HG02840 (cell line): ENCODE results near the gene SIGLEC11.
"Not testable (repeated sequence)": the region's sequence is repeated elsewhere in the genome, so short reads cannot be mapped to it uniquely, and the experiment has no call there.

Experiments
- ATAC-seq: cut with Tn5 transposase; IDR thresholded peaks from one replicate; pipeline ENCODE4 v1.9.1; 2021; ENCODE audit warnings: mild to moderate bottlenecking, moderate library complexity, moderate number of reproducible peaks; ENCODE audit not compliant: unreplicated experiment, low FRiP score

The SIGLEC11 gene

DNA sequence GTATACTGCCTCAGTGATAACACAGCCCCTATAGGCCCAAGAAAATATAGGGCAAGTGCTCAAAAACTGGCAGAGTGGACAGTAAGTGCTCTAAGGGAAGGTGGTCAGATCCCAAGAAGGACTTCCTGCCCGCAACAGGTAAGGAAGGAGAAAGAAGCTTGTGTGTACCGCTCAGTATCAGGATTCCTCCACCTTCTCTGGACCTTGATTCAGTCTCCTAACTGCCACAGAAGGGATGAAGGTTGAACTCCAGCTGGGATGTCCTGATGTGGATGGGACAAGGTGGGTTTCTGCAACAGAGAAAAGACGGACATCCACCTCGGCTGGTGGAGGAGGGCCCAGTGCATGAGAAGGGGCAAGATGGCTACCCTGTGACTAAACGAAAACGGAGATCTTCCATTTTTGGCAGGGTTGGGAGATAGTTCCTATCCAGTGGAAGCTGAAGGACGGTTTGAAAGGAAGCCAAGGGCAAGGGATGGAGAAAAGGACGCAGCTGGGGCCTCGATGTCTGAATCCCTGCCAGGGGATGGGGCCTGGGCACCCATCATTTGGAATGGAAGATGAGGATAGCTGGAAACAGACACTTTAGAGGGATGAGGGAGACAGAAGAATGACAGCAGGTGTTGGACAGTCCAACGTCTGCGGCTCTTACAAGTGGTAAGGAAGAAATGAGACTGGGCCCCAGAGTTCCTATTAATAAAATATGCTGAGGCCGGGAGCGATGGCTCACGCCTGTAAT lies 33.3 kb downstream of the SIGLEC11 start:
- no peak for ATAC-seq

DNA sequence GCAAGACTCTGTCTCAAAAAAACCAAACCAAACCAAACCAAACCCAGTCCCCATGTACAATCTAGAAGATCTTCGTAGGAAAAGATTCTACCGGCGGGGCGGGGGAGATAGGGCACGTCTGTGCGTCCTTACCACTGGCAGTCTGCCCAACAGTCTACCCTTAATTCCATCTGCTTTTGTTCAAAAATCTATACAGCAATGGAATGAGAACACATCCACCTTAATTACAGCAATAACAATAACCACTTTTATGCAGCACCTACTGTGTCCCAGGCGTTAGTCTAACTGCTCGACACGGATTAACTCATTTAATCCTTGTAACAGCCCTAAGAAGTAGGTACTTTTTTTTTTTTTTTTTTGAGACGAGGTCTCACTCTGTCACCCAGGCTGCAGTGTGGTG lies 34.5 kb downstream of the SIGLEC11 start:
- ATAC-seq: no peak

DNA sequence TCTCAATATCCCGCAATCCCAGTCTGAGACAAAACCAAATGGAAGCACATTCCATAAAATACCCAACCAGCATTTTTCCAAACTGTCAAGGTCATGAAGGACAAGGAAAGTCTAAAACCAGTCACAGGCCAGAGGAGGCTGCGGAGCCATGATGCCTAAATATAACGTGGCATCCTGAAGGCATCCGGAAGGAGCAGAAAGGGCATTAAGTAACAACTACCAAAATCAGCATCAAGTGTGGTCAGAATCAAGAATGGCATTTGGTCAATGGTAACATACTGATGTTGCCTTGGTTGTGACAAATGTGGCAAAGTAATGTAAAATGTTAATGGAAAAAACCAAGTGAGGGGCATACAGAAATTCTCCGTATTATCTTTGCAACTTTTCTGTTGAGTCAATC lies 35.5 kb downstream of the SIGLEC11 start:
- ATAC-seq: no peak

DNA sequence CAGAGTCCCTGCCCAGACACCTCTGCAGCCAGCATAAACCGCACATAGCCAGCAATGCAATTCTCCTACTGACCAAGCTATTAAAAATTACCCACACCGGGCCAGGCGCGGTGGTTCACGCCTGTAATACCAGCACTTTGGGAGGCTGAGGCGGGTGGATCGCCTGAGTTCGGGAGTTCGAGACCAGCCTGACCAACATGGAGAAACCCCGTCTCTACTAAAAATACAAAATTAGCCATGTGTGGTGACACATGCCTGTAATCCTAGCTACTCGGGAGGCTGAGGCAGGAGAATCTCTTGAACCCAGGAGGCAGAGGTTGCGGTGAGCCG lies 36.1 kb downstream of the SIGLEC11 start:
- not testable (repeated sequence) for ATAC-seq

DNA sequence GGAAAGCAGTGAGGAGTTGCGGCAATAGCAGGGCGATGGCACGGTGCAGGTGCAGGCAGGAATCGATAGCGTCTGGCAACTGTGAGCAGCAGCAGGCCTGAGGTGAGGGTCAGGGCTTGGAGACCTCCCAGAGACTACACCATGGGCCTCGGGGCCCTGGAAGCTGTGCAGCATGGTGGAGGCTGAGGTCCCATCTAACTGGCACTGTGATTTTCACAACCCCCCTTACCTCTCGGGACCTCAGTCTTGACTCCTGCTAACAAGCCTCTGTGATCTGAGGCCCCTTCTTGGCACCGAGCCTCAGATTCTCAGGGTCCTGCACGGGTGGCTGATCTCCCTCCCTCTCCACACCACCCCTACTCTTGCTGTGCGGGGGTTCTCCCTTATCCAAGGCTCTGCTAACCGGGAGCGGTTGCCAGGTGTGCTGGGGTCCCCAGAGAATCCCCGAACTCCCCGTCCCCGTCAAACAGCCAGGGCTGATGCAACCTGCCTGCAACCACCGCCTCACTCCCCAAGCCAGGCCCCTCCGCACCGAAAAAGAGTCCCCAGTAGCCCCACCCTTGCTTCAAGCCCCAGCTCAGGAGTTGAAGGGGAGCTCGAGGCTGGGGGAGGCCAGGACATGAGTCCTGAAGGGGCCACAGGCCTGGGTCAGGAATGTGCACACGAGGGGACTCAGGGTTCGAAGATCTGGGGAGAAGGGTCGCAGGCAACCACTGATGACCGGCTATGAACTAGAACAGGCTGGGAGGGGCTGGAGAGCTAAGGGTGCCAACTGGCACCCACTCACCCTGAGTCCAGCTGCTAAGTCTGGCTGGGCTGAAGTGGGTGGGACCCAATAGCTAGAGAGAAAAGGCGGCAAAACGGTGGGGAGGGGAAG lies 36.7 kb downstream of the SIGLEC11 start:
- ATAC-seq: no peak

DNA sequence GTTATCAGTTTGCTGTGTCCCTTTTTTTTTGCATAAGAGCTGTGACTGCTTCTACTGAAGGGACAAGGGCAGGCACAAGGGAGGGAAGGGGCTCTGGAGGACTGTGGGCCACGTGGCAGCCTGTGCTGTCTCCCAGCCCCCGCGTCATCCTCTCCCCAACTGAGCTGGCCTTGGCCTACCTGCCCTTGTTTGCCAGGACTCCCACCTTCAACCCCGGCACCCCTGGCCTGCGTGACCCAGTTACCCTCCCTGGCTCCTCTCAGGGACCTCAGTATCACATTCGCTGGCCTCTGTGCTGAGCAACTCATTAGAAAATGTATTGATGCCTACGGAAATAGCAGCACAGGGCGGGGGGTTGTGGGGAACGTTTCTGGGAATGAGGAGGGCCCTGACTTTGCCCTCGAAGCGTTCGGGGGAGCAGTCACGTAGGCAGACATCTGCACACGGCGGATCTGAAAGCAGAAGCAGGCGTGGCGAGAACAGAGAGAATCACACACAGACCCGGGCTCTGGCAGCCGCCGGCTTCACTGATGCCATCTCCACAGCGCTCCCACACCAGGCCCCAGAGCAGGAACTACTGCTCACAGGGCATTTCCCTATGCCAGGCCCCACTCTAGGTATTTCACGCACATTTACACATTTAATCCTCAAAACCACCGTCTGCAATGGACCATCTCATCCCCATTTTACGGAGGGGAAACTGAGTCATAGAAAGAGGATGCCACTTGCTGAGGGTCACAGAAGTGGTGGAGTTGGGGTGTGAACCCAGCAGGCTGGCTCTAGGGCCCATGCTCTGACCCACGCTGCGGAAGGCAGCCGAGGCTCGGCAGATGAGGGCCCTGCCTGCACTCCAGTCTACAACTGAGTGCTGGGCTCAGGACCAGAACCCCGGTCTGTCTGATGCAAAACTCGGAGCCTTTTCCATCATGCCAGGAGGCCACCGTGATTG lies 37.6 kb downstream of the SIGLEC11 start:
- no peak for ATAC-seq

DNA sequence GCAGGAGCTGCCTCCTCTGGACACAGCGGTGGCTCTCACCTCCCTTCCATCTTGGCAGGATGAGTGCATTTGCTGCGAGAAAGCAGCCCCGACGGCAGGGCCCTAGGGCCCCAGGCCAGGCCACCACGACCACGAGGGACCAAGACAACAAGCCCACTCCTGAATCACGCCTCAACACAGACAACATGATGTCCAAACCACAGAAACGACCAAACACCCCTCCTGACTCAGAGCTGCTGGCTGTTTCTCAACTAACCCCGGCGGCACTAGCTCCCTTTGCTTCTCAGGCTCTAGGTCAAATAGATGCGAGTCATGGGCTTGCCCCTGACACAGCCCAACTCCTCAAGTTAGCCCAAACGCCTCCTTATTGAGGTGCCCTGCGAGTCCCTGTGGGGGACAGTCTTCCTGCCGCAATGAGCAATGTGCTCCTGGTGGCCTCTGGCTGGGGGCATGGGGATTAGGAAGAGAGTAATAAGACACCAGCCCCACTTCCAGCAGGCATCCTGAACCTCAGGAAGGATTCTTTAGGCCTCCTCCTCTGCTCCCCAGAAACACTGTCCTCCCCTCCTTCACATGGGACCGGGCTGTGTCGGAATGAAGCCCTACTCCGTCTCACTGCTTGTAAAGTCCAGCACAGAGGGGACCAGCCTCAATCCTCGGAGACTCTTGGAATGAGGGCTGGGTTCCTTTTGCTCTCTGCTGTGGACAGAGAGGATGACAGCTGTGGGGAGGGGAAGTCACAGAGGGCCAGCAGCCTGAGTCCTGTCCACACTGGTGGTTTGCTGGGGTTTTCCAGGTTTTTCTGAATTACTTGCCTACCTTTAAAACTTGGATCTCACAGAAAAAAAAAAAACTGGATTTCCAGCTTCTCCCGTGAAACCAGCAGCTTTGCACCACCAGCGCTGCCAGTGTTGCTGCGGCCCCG lies 38.8 kb downstream of the SIGLEC11 start:
- ATAC-seq: no peak

DNA sequence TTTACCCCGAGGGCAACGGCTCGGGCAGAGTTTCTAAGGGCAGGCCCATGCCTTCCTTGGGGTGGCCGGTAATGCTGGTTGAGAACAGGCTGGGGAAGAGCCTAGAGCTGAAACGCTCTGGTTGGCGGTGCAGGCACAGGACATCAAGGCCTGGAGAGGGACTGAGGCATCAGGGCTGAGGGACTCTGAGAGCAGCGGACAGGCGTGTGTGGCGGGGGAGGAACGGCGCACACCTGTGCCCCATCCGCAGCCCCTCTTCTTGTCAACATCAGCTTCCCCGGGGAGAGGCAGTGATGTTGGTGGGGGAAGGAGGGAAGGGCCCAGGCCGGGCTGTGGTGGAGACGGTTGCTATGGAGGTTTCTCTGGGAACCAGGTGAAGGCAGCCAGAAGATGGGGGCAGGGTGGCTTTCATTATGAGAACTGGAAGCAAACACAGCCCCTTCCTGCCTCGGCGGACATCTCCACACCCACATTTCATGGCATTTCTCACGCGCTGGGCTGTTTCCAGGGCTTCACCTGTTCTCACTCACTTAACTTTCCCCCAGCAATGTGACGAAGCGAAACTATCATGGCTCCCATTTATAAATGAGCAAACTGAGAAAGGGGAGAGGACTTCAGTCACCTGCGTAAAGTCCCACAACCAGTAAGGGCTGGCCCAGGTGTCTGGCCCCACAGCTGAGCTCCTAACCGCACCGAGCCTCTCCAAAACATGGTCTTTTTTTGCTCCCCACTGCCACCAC lies 40.2 kb downstream of the SIGLEC11 start:
- no peak for ATAC-seq

DNA sequence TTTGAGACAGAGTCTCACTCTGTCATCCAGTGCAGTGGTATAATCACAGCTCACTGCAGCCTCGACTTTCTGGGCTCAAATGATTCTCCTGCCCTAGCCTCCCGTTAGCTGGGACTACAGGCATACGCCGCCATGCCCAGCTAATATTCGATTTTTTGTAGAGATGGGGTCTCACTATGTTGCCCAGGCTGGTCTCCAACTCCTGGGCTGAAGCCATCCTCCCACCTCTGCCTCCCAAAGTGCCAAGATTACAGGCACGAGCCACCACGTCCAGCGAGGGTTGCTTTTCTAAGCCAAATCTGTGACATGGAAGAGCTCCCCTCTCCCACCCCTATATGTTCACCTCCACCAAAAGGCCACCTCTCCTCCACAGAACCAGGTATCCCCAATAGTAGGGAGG lies 42.9 kb downstream of the SIGLEC11 start:
- no peak for ATAC-seq

DNA sequence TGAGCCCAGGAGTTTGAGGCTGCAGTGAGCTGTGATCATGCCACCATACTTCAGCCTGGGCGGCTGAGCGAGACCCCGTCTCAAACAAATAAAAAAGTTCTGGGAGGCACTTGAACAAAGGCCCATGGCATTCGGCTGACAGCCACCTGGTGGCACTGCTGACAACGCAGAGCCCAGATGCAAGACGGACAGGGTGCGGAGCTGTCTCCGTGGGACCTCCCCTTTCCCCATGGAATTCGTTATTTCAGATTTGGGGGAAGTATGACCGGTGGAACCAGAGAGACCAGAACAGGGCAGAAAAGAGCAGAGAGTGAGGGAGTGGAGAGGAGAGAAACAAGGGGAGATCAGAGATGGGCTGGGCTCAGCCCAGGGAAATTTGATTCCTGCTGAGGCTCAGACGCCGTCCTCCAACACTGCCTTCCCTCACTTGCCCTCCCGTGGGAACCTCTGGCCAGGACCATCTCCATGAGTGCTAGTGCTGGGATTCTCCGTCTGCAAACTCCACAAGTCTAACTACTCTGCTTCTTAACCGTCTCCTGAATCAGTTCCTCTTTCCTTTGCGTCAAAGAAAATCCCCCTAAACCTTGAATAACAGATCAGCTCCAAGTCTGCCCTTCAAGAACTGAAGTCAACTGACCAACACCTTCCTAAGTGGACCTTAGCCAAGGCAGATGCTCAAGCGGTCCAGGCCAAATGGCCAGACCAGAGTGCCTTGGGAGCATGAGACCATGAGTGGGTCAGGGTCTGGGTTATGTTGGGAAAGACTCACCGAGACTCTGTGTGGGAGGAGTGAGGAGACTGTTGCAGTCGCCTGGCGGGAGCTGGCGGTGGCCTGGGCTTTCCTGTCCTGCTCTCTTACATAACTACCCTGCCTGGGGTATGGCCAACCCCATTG lies 43.9 kb downstream of the SIGLEC11 start:
- no peak for ATAC-seq

DNA sequence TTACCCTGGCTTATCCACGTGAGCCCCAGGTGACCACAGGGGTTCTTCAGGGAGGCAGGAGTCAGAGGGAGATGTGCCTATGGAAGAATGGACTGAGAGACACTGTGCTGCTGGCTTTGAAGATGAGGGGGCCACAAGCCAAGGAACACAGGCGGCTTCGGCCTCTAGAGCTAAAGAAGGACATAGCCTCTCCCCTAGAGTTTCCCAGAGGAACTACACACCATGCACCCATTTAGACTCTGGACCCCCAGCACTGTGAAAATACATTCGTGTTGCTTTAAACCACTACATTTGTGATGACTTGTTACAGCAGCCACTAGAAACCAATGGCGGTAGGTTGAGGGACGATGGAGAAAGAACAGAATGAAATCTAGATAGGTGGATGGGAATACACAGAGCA lies 45.7 kb downstream of the SIGLEC11 start:
- ATAC-seq: no peak

DNA sequence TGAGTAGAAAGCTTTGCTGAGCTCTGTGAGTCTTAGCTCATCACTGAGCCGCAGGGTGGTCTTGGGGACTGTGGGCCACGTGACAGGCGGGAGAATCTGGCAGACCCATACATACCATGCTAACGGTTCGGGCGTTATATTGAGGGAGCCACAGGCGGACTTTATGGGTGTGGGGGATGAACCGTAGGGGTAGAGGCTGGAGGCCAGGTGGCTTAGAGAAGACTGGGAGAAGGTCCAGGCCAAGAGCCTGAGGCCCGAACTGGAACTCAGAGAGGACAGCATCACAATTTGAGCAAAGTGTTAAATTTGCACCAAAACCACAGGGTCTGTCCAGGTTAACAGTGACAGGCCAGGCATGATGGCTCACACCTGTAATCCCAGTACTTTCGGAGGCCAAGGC lies 47.3 kb downstream of the SIGLEC11 start:
- ATAC-seq: no peak

DNA sequence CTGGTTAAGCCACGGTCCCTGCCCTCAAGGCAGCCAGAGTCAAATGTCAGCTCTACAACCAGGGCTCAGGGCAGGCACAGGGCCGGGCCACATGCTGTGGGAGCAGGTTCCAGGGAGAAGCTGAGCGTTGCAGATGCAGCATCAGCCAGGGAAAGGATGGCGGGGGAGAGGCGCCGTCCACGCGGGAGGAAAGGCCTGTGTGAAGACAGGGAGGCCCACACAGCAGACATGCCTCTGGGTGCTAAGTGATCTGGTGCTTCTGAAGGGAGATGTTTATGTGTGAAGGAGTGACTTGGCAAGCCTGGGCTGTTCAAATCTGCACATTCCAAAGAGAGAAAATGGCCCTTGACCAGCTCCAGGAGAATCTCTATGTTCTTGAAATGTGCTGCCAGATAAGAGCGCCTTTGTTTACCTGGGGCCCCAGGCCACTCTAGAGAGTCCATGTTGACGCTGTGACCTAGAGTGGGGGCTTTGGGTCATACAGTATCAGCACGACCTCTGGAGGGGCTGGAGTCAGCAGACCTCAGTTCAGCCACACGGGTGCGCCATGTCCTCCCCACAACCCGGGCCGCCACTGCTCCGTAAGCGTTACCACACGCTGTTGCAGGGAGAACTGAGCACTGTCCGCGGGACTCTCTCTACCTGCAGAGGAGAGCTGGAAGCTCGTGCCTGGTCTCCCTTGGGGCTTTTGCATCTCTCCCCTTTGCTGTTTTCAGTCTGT lies 47.8 kb downstream of the SIGLEC11 start:
- ATAC-seq: no peak

DNA sequence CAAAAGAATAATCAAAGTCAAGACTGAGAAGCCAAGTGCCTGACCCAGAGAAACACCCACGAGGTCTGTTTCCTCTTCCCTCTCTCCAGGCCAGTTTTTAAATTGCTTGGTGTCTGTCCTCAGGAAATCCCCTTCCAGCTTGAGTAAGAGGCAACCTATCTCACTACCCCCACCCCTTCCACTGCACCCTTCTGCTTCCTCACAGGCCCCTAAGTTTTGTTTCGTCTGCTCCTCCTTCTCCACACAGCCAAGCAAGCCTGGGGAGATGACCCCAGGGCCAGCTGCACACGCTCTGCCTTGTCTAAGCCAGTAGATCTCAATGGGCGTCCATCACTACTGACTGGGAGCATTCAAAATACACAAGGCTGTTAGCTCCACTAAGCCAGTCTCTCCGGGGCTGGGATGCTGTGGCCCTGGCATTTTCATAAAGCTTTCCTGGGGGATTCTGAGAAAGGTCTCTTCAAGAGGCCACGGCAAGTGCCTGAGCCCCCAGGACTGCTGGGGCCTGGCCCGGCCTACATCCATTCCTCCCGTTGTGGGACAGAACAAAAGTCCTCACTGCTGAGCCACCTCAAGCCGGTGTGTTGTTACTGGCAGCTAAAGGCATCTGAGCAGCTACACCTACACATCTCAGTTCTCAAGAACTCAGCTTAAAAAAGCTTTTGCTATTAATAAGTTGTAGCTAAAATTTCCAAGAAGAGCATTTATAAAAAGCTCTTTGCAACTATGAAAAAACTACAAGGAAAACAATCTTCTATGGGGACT lies 49.4 kb downstream of the SIGLEC11 start:
- no peak for ATAC-seq

DNA sequence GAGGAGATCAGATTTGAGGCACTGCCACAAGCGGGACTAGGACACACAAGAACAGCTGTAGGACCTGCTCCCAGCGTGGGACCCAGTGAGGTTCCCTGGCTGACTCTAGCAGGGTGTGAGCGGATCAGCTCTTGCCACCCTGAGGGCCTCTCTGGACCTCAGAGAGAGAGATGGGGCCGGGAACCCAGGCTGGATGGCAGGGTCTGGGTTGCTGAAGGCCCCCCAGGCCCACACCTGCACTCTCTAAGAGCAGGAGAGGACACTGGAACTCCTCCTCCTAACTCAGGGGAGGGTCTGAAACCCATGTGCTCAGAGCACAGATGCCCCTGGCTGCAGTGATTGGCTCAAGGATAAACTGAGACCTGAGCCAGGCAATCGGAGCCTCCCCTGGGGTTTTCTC lies 50.8 kb downstream of the SIGLEC11 start:
- ATAC-seq: no peak

DNA sequence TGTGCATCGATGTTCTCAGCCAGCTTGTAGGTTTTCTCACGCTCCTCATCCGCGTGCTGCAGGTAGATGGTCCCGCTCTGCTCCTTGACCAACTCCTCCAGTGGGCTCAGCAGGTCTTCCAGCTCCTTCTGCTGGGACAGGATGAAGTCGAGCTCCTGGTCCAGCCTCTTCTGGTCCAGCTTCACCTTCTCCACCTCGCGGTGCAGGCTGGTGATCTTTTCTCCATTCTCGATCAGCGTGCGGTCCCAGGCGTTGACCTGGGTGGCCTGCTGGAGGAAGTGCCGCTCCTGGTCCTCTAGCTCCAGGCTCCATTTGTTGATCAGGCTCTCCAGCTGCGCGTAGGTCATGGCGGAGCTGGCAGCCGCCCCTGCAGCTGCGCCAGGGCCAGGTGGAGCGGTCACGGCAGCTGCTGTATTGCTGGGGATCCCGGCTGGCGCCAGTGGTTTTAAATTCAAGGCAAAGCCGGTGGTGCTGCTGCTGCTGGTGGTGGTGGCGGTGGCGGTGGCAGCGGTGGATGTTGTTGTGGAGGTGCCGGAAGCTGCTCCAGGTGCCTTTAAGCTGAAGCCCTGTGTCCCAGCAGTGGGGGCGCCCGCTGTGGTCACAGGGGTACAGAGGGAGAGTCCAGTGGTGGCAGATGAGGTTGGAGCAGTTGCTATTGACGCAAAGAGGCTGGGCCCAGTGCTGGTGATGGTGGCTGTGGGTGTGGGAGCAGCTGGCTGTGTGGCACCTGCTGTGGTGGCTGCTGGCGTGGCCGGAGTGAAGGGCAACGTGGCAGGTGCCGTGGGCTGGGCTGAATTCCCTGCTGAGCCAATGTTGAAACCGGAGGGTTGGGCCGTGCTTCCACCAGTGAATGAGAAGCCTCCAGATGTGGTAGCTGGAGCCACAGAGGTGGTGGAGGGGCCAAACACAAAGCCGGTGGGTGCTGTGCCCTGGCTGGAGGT lies 52.2 kb downstream of the SIGLEC11 start:
- ATAC-seq: no peak
